GM06990 (cell line): ENCODE measurements around the gene RPRD1A.
"Not testable (repeated sequence)": the region's sequence is repeated elsewhere in the genome, so short reads cannot be mapped to it uniquely, and the experiment has no call there.

Experiments
- DNase-seq: peaks from one replicate; pipeline ENCODE4 v3.0.0-alpha.2; 2011; ENCODE audit not compliant: insufficient read length; ENCODE audit errors: extremely low read depth
- H3K27me3 ChIP-seq: replicated peaks from 2 replicates; pipeline ENCODE4 v1.6.0; 2011; ENCODE audit warnings: low read length; ENCODE audit not compliant: control insufficient read depth, insufficient read depth
- H3K36me3 ChIP-seq: 2 replicates; pipeline ENCODE4 v1.5.1; 2011; ENCODE audit warnings: low read length; ENCODE audit not compliant: control insufficient read depth, insufficient read depth
- H3K4me3 ChIP-seq: replicated peaks from 2 replicates; pipeline ENCODE4 v1.5.1; 2011; ENCODE audit warnings: low read depth, mild to moderate bottlenecking, control low read depth, low read length
- CTCF ChIP-seq: IDR thresholded peaks from 2 replicates; pipeline ENCODE4 v1.5.1; 2011; ENCODE audit warnings: low read length, control low read depth, mild to moderate bottlenecking, inconsistent platforms; ENCODE audit not compliant: insufficient read depth, poor library complexity, severe bottlenecking

Gene RPRD1A

GRCh38 chr18:36086186-36086585, 18.8 kb upstream of the RPRD1A start:
- TF ChIP-seq CTCF = no peak
- no peak for DNase-seq
- H3K27me3 ChIP-seq = no peaks in the 10 kb centered on the region
- H3K36me3 ChIP-seq = no peaks in the 10 kb centered on the region
- no peak overlapping the region for H3K4me3 ChIP-seq

GRCh38 chr18:36085195-36085594, 17.8 kb upstream of the RPRD1A start:
- Histone ChIP-seq H3K4me3 (no peak overlapping the region), H3K36me3 (no peaks in the 10 kb centered on the region), H3K27me3 (no peaks in the 10 kb centered on the region)
- no peak for DNase-seq
- TF ChIP-seq CTCF = no peak

- no peak for TF ChIP-seq CTCF
- no peak for DNase-seq
- Histone ChIP-seq H3K27me3 (no peaks in the 10 kb centered on the region), H3K4me3 (no peak overlapping the region), H3K36me3 (no peaks in the 10 kb centered on the region)
These were observed 16.4 kb upstream of the RPRD1A start for GRCh38 chr18:36083729-36084128.

GRCh38 chr18:36081118-36081517, 13.8 kb upstream of the RPRD1A start:
- H3K27me3 ChIP-seq, H3K36me3 ChIP-seq, H3K4me3 ChIP-seq, DNase-seq: not testable (repeated sequence)

GRCh38 chr18:36078751-36079529, 11.6 kb upstream of the RPRD1A start:
- no peak overlapping the region for H3K4me3 ChIP-seq
- no peaks in the 10 kb centered on the region for H3K36me3 ChIP-seq
- no peak for TF ChIP-seq CTCF
- H3K27me3 ChIP-seq = no peaks in the 10 kb centered on the region
- DNase-seq = no peak

- H3K36me3 ChIP-seq, DNase-seq, H3K4me3 ChIP-seq, H3K27me3 ChIP-seq: not testable (repeated sequence)
These were observed 10.4 kb upstream of the RPRD1A start for GRCh38 chr18:36077764-36078163.
